DOHH2 (cell line): ENCODE measurements around the gene XRCC6.

Experiments
- EZH2phosphoT487 ChIP-seq: fragments of 200-600 bp; sonication (generic); IDR thresholded peaks from 2 replicates; pipeline ENCODE4 v1.6.1; 2017; ENCODE audit warnings: borderline replicate concordance, mild to moderate bottlenecking, antibody characterized with exemption, low read length, moderate library complexity, mixed read lengths
- TF ChIP-seq, protein P1 (sequence below): fragments of 200-600 bp; sonication (generic); IDR thresholded peaks from one replicate; pipeline ENCODE4 v1.5.1; 2014; ENCODE audit warnings: antibody characterized with exemption, mild to moderate bottlenecking, low read depth, low read length; ENCODE audit not compliant: poor library complexity, severe bottlenecking

DNA sequence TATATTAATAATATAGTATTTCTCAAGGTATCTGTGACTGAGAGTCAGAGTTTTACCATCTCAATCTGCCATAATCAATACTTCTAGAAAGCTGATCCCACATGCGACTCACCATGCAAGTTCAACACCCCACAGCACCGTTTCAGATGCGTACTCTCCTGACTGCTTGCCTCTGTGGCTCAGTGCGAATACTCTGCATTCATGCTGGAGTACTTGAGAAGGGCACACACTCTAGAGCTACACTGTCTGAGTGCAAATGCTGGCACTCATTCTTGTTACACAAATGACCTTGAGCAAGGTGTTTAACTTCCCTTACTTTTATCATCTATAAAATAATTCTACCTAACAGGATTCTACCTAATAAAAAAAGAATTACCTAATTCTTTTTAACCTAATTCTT is 55.0 kb downstream of the XRCC6 start:
- TF ChIP-seq, protein P1, sequence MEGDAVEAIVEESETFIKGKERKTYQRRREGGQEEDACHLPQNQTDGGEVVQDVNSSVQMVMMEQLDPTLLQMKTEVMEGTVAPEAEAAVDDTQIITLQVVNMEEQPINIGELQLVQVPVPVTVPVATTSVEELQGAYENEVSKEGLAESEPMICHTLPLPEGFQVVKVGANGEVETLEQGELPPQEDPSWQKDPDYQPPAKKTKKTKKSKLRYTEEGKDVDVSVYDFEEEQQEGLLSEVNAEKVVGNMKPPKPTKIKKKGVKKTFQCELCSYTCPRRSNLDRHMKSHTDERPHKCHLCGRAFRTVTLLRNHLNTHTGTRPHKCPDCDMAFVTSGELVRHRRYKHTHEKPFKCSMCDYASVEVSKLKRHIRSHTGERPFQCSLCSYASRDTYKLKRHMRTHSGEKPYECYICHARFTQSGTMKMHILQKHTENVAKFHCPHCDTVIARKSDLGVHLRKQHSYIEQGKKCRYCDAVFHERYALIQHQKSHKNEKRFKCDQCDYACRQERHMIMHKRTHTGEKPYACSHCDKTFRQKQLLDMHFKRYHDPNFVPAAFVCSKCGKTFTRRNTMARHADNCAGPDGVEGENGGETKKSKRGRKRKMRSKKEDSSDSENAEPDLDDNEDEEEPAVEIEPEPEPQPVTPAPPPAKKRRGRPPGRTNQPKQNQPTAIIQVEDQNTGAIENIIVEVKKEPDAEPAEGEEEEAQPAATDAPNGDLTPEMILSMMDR = no peak
- TF ChIP-seq EZH2phosphoT487 = no peak
